SW 1271 (cell line): ENCODE results near the gene ZNF283.
"Not testable (repeated sequence)": the region's sequence is repeated elsewhere in the genome, so short reads cannot be mapped to it uniquely, and the experiment has no call there.

Source experiments
- DNase-seq, 2 experiments: peaks; one replicate each; lab custom pipeline; 2025; lab: John Stamatoyannopoulos, UW

Gene ZNF283

DNA sequence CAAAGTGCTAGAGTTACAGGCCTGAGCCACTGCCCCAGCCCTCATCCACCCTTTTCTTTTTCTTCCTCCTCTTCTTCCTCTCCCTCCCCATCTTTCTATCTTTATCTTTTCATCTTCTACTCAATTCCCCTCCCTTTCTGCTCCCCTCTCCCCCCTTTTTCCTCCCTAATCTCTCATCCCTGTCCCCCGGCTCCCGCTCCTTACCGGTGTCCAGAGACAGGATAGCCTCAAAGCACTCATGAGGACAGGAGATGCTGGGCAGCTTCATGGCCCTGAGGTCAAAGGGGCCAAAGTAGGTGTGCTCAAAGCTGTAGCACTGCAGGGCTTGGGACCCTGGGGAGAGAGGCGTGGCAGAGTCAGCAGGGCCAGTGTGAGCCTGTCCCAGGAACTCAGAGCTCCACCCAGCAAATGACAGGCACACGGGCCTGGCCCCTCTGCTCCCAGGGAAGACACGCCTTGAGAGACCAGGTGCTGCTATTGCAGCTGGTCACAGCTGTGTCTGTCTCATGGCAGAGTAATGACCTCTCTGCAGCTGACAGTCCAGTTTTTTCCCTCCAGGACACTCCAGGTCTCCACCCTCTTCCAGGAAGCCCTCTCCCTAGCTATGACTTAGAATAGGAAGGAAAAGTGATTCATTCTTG lies 27.5 kb upstream of the ZNF283 start:
- DNase-seq: no peak

DNA sequence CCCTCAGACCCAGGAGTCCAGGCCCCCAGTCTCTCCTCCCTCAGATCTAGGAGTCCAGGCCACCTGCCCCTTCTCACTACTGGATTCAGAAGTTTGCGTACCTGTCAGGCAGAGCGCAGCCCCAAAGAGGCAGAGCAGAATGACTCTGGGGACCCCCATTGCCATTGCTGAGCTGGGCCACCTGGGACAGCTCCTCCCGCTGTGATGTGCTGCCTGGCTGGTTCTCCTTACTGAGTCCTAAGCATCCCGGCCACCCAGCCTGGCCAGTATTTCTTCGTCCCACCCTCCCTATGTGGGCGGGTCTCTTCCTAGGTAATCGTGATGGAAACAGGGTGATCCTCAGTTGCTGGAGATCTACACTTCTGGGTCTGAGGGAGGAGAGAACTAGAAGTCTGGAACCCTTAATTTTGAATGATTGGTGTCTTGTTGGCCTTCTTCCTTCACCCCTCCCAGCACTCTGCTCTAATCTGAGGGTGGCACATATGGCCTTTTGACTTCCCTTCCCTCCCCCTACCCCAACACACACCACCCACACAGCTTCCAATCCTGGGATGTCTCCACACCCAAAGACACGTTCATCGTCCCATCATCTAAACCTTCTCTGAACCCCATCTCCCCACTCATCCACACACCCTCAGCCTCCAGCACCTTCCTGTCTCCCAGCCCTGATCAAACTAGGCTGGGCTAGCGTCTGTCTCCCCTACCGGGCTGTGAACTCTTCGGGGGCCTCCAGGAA lies 24.7 kb upstream of the ZNF283 start, which contains the start of gene LYPD5:
Gene LYPD5 (minus strand): TSS at position 232 of the 736 bp plus-strand sequence. CDS start 67 bp downstream, at position 165.
- no peak for DNase-seq

DNA sequence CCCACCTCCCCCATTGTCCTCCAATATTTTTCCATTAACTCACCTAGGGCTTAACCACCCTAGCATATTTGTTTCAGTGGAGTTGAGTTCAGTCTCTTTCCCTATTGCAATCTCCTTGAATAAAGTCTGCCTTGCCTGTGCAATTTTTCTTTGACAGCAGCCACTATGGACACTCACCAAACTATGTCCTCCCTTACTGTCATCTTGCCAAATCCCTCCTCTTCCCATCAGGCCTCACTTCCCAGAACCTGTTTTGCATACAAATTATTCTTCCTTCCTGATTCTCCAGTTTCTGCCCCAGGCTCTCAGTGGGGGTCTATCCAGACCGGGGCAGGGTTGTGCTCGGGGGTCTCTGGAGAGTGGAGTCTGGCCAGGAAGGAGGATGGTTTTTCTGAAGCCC lies 22.7 kb upstream of the ZNF283 start:
- no peak for DNase-seq

DNA sequence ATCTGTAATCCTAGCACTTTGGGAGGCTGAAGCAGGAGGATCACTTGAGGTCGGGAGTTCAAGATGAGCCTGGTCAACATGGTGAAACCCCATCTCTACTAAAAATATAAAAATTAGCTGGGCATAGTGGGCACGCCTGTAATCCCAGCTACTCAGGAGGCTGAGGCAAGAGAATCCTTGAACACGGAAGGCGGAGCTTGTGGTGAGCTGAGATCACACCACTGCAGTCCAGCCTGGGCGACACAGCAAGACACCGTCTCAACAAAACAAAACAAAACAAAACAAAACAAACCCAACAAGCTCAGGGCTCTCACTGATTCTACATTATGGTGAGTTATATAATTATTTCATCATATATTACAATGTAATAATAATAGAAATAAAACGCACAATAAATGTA lies 20.7 kb upstream of the ZNF283 start:
- DNase-seq: not testable (repeated sequence)

DNA sequence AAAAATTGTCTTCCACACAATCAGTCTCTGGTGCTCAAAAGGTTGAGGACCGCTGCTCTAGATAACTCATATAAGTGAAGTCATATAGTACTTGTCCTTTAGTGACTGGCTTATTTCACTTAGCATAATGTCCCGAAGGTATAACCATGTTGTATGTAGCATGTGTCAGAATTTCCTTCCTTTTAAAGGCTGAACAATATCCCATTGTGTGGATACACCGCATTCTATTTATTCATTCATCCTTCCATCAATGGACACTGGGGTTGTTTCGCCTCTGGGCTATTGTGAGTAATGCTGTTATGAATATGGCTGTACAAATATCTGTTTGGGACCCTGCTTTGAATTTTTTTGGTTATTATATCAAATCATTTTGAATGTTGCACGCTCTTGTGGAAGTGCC lies 20.3 kb upstream of the ZNF283 start:
- no peak for DNase-seq

DNA sequence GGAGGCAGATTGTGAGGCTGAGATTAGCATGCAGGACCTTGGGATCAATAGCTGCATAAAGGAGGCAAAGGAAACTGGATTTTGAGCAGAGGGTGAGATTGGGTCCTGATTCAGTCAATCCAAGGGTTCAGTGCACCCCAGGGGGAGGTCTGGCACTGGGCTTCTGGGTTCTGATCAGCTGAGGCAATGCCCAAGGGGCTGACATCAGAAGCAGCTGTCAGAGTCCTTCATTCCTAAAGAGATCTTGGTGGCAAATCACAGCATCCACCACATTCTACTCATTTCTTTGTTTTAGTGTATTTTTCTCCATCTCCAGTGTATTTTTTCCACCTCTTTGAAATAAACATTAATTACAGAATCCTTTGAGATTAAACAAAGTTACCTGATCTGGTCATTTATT lies 19.5 kb upstream of the ZNF283 start:
- no peak for DNase-seq

DNA sequence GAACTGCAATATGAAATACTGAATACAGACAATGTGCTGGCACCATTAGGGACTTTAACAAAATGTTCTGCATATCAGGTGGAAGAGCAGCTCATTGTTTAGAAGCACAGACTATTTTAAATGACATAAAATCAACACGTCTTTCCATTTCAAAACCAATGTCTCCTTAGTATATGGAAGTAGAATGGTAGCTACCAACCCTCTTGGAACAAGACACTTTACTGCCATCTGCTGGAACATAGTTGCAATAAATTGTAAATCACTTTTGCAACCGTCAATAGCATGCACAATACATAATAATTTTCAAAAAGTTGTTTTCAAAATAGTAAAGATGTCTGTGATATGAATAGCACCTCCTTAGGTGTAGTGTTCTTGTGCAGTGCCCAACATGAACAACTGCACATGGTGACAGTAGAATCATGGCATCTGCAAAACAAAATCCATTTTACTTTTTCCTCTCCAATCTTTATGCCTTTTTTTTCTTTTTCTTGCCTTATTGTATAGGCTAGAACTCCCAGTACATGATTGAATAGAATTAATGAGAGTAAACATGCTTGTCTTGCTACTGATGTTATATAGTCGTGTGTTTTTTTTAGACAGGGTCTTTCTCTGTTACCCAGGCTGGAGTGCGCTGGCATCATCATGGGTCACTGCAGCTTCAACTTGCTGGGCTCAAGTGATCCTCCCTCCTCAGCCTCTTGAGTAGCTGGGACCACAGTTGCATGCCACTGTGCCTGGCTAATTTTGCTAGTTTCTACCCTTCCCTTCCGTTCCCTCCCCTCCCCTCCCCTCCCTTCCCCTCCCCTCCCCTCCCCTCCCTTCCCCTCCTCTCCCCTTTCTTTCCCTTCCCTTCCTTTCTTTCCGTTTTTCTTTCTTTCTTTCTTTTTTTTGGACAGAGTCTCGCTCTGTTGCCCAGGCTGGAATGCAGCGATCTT lies 17.1 kb upstream of the ZNF283 start:
- peak; percentile 14 to 48 for DNase-seq

DNA sequence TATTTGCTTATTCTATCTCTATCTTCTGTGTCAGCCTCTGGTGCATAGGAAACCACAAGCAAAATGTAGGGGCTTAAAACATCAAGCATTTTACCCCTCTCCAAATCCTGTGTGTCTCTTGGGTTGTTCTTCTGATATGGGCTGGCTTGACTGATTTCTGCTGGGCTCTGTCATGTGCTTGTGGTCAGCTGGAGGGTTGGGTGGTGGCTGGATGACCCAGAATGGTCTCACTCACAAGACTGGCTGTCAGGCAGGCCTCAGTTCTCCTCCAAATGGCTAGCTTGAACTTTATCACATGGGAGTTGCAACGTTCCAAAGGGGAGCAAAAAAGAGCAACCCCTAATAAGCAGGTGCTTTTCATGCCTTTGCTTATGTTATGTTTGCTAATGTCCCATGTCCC lies 15.3 kb upstream of the ZNF283 start:
- no peak for DNase-seq

DNA sequence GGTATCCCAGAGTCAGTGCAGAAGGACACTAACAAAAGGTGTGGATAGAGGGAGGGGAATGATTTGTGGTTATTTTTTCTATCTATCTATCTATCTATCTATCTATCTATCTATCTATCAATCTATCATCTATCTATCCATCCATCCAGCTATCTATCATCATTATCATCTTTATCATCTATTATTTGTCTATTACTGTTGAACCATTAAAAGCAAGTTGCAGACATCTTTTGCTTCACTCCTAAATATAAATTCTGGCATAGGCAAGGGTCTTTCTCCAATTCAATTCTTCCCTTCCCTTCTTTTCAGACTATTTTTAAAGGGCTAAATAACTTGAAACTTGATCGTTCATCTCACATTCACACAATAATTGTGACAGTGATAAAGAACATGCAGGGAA lies 14.9 kb upstream of the ZNF283 start:
- no peak for DNase-seq

DNA sequence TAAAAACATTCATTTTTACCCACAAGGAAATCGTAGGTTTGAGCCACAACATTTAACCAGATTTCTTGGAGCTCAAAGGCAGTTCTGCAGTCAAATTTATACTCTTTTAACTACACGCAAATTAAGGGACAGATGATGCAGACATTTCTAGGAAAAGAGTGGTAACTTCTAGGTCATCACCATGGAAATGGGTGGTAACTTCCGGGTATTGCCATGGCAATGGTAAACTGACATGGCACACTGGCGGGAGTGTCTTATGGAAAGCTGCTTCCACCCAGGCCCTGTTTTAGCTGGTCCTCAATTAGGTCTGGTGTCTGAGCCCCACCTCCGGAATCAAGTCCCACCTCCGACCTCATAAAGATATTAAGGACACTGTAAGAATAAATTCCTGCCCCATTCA lies 14.4 kb upstream of the ZNF283 start:
- no peak for DNase-seq

DNA sequence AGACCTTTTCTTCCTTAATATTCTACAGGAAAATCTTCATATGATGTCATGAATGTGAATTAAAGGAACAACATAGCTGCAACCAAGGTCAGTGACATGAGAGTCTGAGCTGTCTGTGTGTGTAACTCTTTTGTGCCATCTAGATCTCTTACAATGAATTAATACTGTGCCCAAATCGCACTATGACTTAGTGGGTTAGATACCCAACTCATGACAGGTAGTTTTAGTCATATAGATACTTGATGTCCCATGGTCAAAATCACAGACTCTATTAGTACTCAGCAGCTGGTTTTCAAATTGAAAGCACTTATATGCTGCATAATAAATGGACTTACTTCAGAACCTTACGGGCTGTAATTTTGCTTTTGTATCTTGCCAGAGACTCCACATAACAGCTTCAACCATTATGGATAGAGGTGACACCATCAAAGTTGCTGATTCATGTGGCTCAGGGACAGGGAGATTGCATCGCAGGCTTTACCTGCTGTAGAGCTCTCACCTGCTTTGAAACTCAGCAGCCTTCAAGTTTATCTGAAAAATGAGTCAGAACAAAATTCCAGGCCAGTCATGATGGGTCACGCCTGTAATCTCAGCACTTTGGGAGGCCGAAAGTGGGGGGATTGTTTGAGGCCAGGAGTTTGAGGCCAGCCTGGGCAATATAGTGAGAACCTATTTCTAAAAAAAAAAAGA lies 12.3 kb upstream of the ZNF283 start:
- DNase-seq: no peak

DNA sequence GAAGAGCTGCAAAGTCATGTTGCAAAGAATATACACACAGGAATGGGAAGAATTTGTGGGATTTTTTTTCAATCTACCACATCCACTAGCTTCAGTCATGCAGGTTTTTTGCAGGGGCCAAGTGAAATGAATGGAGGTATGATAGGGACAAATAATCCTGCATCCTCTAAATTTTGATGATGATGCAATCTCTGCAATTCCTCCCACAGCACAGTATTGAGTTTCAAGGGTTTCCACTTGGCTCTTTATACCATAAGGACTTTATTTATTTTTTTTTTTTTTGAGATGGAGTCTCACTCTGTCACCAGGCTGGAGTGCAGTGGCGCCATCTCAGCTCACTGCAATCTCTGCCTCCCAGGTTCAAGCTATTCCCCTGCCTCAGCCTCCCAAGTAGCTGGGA lies 9.7 kb upstream of the ZNF283 start:
- not testable (repeated sequence) for DNase-seq

DNA sequence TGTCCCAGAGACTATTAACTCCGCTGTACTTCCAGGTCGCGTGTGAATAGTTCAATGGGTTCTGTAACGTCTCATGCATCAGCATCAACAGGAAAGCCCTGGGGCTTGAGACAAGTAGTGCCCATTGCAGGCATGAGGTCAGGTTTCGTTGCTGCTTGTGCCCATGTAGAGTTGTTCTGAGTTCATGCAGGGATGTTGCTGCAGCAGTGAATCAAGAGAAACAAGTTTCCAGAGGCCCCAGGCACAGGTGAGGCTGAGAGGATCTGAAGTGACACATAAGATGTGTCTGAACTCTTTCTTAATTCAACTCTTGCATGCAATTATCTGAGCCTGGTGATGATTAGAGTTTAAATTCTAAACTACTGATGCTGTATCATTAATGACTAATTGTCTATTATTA lies 8.6 kb upstream of the ZNF283 start:
- no peak for DNase-seq

DNA sequence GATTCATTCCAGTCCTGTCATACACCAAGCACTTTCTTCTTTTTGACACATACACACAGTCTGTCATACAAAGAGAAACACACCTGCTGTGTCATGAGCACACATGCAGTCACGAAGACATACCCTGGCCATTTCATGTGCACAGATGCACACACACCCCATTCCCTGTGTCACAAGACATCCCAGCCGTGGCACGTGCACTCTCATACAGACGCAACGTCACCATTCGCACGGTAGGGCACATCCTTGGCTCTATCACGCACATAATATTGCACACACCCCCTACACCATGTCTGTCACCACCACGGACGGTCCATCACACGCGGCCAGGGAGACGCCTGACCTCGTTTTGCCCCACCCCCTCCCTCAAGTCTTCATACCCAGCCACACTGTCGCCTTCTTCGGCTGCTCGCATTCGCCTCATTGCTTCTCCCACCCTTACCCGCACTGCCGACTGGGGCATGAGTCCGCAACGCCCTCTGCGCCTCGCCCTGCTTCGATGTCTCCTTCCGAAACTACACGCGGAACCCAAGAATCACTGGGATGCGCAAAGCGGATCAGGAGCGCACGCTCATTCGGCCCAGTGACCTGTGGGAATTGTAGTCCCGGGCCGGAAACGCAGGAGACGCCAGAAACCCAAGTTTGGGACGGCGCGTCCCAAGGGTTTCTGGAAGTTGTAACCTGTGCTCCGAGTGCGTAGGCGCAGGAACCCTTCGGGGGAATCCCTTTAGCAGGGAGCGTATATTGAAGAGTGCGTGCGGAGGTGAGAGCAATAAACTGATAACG lies 6.8 kb upstream of the ZNF283 start:
- no peak for DNase-seq

DNA sequence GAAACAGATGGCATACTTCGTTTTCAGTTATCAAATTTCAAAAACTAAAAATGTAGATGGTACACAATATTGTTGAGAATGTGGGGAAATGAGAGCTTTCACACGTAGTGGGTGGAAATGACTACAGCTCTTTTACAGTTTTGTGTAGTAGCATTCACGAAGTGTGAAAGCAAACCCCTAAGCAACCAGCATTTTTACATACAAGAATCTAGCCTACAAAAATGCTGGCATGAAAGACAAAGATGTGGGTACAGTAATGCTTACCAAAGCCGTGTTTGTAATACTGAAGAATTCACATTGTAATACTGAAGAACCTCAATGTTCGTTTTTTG lies 6.3 kb upstream of the ZNF283 start:
- DNase-seq: no peak

DNA sequence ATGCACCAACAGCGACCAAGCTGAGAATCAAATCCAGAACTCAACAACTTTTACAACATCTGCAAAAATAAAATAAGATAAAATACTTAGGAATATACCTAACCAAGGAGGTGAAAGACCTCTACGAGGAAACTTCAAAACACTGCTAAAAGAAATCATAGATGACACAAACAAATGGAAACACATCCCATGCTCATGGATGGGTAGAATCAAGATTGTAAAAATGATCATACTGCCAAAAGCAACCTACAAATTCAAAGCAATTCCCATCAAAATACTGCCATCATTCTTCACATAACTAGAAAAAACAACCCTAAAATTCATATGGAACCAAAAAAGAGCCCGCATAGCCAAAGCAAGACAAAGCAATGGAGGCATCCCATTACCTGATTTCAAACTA lies 3.3 kb upstream of the ZNF283 start:
- DNase-seq: not testable (repeated sequence)

DNA sequence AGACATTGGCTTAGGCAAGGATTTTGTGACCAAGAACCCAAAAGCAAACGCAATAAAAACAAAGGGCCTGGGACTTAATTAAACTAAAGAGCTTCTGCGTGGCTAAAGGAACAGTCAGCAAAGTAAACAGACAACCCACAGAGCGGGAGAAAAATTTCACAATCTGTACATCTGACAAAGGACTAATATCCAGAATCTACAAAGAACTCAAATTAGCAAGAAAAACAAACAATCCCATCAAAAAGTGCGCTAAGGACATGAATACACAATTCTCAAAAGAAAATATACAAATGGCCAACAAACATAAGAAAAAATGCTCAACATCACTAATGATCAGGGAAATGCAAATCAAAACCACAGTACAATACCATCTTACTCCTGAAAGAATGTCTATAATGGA lies 2.5 kb upstream of the ZNF283 start:
- DNase-seq: not testable (repeated sequence)

DNA sequence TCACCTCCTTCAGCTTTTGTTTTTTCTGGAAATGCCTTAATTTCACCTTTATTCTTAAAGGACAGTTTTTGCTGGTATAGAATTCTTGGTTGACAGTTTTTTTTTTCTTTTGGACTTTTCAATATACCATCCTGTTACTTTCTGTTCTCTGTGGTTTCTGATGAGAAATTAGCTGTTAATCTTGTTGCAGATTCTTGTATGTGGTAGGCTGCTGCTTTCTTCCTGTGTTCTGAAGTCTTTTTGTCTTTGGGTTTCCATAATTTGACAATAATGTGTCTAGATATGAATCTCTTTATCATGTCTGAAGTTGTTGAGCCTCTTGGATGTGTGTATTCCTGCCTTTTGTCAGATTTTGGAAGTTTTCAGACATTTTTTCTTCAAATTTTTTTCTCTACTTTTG lies 12.0 kb downstream of the ZNF283 start:
- DNase-seq: no peak

DNA sequence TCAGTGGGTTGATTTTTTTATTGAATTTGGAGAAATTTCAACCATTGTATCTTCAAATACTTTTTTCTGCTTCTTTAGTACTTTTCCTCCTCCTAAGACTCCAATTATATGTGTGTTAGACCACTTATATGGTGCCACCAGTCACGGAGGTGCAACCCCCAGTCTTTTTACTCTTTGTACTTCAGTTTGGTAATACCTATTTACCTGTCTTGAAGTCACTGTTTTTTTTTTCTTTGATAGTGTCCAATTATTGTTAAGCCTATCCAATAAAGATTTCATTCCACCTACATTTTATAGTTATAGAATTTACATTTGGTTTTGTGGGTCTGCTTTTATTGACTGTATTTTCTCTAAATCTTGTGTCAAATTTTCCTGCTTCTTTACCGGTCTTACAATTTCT lies 14.9 kb downstream of the ZNF283 start:
- no peak for DNase-seq

DNA sequence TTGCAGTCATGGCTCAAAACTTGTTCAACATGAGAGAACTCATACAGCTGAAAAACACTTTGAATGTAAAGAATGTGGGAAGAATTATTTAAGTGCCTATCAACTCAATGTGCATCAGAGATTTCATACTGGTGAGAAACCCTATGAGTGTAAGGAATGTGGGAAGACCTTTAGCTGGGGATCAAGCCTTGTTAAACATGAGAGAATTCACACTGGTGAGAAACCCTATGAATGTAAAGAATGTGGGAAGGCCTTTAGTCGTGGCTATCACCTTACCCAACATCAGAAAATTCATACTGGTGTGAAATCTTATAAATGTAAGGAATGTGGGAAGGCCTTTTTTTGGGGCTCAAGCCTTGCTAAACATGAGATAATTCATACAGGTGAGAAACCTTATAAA lies 20.1 kb downstream of the ZNF283 start:
- no peak for DNase-seq

DNA sequence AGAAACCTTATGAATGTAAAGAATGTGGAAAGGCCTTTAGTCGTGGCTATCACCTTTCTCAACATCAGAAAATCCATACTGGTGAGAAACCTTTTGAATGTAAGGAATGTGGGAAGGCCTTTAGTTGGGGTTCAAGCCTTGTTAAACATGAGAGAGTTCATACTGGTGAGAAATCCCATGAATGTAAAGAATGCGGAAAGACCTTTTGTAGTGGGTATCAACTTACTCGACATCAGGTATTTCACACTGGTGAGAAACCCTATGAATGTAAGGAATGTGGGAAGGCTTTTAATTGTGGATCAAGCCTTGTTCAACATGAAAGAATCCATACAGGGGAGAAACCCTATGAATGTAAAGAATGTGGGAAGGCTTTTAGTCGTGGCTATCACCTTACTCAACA lies 20.8 kb downstream of the ZNF283 start:
- DNase-seq: no peak
